ENCODE data around the gene ARL6IP6.
A peak's percentile ranks its signal among the peaks of the same experiment; 100 is the strongest.
"Not testable (repeated sequence)": the region's sequence is repeated elsewhere in the genome, so short reads cannot be mapped to it uniquely, and the experiment has no call there.

Gene ARL6IP6

DNA sequence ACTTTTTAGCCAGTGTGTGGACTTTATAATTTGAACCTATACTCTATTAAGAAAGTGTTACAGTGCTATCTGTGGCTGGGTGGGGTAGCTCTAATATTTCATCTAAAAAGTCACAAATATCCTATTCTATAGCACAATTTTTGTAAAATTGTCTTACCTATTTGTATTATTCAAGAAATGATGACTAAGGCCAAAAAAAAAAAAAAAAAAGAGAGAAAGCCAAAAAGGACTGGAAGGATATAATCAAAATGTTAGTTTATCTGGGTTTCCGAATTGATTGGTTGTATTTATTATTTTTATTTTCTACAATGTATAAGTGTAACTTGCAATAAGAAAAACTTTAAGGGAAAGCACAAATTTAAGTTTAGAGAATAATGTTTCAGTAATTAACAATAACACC lies 5.5 kb downstream of the ARL6IP6 start:
- DNase-seq = no peak

DNA sequence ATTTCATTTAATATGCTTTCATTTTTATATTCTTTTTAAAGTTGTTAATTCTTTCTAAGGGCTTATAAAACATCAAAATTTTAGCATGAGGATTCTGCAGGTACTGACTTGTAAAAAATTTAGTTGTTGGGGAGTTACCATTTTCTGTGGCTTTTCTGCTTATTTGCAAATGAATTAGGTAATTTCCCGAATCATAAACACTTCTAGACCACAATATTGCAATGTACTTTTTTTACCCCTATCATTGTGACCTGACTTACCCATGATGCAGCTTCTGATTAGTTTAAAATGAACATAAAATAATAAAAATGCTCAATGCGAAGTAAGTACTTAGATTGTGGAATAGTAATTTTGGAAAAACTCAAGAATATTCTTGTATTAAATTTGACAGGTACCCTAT lies 11.4 kb downstream of the ARL6IP6 start:
- DNase-seq = no peak

DNA sequence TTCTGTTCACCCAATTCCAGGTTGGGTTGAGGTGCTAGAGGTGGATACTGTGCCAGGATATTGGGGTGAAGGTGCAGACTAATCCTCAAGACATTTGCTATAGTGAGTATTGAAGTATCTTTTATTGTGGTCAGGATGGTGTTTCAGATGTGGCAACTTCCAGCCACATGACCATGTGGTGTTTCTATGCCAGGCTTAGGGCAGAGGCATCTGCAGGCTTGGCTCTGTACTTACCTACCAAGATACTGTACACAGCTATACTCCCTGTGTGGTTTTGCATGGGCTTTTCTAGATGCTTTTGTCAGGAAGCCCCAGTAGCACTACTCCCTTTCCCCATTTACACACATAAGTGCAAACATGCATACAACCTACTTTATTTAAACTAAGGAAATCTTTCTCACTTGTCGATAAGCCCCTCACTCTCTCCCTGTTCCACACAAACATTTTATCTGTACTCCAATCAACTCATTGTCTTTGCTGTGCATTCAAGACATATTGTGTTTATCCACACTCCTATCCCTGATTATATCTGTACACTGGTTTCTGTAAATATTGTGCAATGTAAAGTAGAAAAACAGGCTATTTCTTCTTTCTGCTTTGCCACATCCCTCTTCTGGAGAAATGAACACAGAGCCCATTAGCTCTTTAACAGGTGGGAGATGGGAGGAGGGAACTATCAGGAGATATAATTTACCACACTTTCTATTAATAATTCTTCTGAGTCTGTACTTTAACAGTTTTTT lies 12.3 kb downstream of the ARL6IP6 start:
- peak in 1 of 2 experiments; percentile 15 for DNase-seq

DNA sequence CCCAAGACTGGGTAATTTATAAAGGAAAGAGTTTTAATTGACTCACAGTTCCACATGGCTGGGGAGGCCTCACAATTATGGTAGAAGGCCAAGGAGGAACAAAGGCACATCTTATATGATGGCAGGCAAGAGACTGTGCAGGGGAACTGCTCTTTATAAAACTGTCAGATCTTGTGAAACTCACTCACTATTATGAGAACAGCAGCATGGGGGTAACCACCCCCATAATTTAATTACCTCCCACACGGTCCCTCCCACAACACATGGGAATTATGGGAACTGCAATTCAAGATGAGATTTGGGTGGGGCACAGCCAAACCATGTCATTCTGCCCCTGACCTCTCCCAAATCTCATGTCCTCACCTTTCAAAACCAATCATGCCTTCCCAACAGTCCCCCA lies 19.1 kb downstream of the ARL6IP6 start:
- not testable (repeated sequence) for DNase-seq

DNA sequence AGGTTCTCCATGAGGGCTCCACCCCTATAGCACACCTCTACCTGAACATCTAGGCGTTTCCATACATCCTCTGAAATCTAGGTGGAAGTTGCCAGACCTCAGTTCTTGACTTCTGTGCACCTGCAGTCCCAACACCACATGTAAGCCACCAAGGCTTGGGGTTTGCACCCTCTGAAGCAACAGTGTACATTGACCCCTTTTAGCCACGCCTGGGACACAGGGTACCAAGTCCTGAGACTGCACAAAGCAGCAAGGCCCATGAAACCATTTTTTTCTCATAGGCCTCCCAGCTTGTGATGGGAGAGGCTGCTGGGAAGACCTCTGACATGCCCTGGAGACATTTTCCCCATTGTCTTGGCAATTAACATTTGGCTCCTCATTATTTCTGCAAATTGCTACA lies 20.0 kb downstream of the ARL6IP6 start:
- no peak for DNase-seq

DNA sequence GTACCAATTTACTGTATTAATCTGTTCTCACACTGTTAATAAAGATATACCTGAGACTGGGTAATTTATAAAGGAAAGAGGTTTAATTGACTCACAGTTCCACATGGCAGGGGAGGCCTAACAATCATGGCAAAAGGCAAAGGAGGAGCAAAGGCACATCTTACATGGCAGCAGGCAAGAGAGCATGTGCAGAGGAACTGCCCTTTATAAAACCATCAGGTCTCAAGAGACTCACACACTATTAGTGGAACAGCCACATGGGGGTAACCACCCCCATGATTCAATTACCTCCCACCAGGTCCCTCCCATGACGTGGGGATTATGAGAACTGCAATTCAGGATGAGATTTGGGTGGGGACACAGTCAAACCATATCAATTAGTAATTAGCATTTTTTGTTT lies 21.3 kb downstream of the ARL6IP6 start:
- DNase-seq = not testable (repeated sequence)

DNA sequence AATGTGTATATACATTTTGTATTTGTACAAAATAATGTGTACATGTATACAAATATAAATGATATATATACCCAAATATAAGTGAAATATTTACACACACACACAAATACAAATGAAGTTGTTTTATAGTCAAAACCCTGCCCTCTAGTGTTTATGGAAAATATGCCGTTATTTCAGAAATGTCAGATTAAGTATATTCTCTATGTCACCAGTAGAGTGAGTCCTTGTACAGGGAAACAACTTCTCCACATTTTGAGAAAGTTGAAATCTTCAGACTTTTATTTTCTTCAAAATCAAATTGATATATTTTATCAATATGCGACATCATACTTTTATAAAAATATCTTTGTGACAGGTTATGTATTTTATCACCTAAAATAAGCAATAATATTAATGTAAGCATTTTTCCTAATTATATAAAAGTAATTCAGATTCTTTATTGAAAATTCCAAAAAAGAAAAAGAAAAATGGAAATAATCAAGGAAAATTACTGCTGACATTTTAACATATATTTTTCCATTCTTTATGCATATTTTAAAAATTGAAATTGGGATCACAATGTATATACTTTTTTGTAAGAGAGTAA lies 22.4 kb downstream of the ARL6IP6 start:
- DNase-seq = no peak

DNA sequence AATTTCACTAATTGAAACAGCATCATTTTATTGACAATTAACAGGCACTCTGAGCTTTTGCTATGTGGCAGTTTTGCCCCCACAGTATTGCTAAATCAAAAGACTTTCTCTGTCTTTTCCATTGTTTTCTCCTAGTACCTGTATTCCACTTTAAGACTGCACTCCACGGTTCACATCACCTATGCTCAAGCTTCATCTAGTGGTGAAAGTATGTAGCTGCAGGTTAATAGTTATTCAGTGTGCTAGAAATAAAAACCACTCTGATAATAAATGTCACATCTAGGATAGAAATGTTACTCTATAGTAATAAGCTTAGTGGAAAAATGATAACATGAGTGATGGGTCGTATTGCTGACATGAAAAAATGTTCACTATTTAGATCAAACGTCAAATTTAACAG lies 24.6 kb downstream of the ARL6IP6 start:
- no peak for DNase-seq

DNA sequence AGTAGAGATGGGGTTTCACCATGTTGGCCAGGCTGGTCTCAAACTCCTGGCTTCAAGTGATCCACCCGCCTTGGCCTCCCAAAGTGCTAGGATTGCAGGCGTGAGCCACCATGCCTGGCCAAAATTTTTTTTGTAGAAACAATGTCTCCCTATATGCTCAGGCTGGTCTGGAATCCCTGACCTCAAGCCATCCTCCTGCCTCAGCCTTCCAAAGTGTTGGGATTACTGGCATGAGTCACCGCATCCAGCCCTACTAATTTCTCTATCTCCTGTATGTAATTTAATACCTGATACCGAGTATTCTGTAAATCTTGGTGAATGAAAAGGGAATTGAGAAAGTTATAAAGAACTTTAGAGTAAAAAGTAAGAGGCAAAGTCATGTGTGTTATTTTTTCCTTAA lies 29.3 kb downstream of the ARL6IP6 start:
- DNase-seq = not testable (repeated sequence)

DNA sequence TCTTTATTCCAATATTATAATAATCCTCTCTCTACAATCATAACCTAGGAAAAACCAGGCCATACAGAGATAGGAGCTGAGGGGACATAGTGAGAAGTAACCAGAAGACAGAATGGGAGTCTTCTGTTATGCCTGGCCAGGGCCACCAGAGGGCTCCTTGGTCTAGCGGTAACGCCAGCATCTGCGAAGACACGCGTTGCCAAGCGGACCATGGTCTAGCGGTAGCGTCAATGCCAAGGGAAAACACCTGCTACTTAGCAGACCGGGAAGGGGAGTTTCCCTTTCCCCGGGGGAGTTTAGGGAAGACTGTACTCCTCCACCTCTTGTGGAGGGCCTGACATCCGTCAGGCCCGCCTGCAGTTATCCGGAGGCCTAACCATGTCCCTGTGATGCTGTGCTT lies 36.6 kb downstream of the ARL6IP6 start:
- no peak for DNase-seq

DNA sequence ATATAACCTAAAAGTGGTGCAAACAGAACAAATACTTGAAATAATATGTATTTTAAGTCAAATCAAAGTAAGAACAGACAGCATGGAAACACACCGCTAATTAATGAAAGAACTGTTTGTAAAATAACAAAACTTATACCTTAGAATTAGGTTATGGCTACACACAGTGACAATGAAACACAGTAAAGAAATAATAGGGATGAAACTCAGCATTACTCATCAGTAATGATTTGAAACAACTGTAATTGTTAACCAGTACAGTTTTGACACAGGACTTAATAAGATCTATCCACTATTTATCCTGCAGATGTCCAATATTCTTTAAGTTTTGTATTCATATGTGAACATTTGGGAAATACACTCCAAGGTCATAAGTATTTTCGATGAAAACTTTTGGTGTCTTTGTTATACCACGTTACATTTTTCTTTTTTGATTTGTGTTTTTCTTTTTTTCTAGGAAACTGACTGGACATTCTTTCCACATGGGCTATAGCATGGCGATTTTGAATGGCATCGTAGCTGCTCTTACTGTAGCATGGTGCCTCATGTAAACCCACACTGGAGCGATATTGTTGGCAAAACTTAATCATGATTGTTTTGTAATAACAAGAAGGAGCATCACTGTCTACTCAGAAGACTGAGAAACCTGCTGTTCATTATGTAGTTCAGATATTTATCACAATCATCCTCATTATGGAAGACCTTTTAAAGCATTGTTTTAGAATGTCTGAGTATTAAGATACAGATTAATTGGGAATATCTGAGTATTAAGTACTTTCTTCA lies 41.1 kb downstream of the ARL6IP6 start:
- DNase-seq = no peak

DNA sequence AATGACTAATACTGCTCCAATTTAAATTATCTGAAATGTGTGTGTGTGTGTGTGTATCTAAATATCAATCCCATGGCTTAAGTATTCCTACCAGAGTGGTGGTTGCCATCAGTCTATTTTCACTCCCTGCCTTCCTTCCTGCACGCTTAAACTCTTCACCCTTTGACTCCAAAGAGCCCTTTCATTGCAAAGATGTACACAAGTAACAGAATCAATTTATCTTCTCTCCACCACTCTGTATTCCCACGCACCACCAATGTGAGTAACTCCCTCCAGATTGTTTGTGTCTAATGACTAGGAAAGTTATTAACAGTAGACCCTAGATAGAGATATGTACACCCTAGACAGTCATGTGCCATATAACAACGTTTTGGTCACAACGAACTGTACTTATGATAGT lies 42.8 kb downstream of the ARL6IP6 start:
- DNase-seq = no peak

DNA sequence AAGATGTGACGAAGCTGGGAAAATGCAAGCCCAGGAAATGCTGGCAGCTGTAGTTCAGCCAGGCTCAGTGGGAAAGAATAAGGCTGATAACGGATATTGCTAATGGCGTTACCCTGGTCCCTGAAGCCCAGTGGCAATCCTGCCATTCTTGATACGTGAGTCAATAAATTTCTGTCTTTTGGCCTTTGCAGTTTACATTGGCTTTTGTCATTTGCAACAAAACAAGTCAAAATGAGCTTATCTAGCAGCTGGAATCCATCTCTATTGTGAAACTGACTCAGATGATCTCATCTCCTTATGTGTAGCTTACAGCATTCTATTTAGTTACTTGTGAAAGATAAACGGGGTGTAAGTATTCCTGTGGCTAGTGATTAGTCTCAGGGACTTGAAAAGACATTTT lies 43.8 kb downstream of the ARL6IP6 start:
- DNase-seq = no peak

DNA sequence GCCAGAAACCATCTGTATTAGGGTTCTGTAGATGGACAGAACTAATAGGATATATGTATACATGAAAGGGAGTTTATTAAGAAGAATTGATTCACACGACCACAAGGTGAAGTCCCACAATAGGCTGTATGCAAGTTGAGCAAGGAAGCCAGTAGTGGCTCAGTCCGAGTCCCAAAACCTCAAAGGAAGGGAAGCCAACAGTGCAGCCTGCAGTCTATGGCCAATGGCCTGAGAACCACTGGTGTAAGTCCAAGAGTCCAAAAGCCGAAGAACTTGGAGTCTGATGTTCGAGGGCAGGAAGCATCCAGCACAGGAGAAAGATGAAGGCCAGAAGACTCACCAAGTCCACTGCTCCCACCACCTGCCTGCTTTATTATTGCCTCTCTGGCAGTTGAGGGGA lies 44.8 kb downstream of the ARL6IP6 start:
- DNase-seq = not testable (repeated sequence)

DNA sequence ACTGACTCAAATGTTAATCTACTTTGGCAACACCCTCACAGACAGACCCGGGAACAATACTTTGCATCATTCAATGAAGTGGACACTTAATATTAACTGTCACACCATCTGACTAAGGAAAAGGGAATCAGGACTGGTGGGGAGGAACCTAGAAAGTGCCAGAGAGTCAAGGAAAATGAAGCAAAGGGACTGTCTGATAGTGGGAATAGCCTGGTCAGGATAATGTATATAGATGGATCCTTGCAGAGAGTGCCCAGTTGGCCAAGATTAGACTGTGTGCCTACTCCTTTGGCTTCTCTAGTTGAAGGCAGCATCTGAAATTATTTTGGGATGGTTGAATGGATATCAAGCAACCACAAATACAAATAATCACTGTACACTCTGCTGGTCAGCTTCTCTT lies 45.2 kb downstream of the ARL6IP6 start:
- no peak for DNase-seq

DNA sequence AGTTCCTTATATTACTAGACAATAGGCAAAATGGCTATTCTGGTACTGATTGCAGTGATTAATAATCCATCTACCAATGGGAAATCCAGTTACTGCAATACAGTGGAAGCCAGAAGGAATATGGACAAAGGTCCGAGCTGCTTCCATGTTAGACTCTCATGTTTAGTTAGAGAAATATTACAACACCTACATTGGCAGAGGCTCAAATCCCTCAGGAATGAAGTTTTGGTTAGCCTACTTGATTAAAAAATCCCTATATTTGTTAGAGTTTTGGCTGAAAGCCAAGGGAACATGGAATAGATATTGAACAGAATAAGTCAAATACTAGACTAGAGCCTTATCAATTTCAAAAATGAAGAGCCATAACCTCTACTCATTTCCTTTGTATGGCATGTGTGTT lies 48.5 kb downstream of the ARL6IP6 start:
- DNase-seq = no peak

DNA sequence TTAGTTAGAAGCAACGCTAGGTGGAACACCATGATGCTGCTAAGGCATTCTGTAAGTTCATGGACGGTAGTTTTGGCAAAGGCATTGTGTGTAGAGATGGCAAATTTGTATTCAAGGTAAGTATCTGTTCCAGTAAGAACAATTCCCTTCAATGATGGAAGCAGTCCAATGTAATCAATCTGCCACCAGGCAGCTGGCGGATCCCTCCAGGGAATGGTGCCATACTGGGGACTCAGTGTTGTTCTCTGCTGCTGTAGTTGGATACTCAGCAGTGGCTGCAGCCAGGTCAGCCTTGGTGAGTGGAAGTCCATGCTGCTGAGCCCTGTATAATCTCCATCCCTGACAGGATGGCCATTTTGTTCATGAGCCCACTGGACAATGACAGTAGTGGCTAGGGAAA lies 62.8 kb downstream of the ARL6IP6 start:
- DNase-seq = no peak

DNA sequence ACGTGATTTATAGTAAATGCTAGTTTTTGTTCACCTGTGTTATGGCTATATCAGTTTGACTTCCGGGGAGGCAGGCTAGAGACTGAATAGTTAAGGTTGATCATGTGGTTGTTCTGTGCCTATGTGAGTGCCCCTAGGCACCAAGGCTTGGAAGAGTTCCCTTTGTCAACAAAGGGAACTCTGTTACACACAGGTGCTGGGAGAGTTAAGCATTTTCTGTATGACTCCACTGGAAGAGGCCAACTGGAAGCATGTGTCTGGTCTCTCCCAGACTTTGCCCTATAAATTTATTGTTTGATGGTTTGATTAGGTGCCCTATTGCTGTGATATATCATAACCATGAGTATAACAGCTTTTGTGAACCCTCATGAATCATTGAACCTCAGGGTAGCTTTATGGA lies 63.8 kb downstream of the ARL6IP6 start:
- DNase-seq = no peak

DNA sequence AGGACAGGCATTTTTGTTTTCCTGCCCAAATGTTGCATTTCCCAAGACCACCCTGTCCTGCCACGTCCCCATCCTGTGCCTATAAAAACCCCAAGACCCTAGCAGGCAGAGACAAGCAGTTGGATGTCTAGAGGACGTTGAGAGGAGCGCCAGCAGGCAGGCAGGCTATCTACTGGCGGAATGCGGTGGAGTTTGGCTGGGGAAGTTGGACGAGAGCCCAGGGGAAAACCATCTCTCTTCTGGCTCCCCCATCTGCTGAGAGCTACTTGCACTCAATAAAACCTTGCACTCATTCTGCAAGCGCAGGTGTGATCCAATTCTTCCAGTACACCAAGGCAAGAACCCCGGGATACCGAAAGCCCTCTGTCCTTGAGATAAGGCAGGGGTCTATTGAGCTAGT lies 72.5 kb downstream of the ARL6IP6 start:
- no peak for DNase-seq

DNA sequence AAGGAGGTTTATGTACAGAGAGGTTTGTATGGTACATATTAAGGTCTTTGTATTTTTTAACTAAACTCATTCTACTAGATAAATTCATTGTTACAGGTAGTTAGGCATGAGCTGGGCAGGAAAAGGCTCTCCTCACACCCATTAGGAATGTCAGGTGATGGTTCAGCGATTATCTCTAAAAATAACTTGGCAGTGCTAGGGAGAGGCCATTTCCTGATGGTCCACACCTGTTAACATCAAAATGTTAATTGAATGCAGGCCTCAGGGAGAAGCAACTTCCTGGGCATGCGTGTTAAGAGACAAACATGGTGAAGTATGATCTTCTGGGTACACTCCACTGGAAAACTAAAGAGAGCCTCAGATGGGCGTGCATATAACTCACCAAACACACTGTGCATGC lies 73.6 kb downstream of the ARL6IP6 start:
- no peak for DNase-seq

DNA sequence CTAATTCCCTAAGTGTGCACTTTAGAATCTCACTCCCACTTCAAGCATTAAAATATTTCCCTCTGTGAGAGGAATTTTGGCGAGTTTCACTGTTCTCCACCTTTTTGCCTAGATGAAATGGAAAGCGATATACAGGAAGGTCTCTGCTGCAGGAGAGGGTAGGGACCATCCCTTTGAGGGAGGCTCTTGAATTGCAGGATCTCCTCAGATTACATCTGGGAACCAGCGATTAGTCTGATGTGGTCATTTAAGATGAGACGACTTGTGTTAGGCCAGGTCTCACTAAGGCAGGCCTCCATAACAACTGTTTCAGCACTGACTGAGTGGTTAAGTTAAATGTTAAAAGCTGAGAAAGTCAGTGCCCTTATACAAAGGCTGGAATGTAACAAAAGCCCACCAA lies 74.6 kb downstream of the ARL6IP6 start:
- no peak for DNase-seq

DNA sequence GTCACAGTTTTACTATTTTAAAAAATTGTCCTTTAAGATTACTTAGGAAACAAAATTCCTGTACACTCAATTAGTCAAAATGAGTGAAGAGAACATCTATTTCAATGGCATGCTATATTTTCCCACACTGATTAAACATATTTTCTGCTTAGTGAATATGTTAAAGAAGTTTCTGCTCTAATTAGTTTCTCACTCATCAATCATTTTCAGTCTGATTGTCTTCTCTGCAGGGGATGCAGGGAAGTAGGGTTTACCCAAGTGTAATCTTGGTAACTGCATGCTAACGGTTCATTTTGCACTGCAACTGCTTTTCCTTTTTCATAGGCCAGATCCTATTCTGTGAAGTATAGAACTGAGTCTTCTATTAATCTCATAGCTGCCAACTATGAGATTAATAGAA lies 78.5 kb downstream of the ARL6IP6 start:
- DNase-seq = no peak

DNA sequence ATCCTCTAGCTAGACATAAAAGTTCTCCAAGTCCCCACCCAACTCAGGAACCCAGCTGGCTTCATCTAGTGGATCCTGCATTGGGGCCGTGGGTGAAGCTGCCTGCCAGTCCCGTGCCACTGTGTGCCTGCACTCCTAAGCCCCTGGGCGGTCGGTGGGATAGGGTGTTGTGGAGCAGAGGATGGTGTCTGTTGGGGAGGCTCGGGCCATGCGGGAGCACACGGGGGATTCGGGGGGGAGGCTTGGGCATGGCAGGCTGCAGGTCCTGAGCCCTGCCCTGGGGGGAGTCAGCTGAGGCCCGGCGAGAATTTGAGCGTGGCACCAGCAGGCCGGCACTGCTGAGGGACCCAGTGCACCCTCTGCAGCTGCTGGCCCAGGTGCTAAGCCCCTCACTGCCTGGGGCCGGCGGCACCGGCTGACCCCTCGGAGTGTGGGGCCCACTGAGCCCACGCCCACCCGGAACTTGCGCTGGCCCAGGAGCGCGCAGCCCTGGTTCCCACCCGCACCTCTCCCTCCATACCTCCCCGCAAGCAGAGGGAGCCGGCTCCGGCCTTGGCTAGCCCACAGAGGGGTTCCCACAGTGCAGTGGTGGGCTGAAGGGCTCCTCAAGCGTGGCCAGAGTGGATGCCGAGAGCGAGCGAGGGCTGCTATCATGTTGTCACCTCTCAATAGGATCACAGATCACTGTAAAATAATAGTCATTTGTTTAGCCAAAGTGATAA lies 86.4 kb downstream of the ARL6IP6 start:
- DNase-seq = no peak

DNA sequence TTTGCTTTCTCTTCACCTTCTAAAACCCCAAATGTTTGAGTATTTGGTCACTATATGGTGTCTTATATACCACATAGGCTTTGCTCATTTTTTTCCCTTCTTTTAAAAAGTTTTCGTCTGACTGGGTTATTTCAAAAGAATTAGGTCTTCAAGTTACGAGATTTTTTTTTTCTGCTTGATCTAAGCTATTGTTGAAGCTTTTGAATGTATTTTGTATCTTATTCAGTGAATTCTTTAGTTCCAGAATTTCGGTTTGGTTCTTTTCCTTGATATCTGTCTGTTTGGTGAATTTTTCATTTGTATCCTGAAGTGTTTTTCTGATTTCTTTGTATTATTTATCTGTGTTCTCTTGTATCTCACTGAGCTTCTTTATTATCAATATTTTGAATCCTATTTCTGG lies 93.5 kb downstream of the ARL6IP6 start:
- no peak for DNase-seq
